ENCODE results near the gene C9orf43.

- TF ChIP-seq CTCF (IDR thresholded peaks at IDR 0.05) (no peak), POLR2A (IDR thresholded peaks at IDR 0.05) (no peak)
Measured at GRCh38 chr9:113369855-113370140, 40.7 kb upstream of the C9orf43 start.

All from tibial nerve (tissue), 3 donors.